ENCODE data around the gene AKIRIN2. TPM values are rescaled to one million over a fixed set of nuclear protein-coding genes. Genes with fewer than 3 reads are reported as not detected.

AKIRIN2 gene
- total RNA-seq, 1 experiment from 2014 or later: 68.9 TPM

DNA sequence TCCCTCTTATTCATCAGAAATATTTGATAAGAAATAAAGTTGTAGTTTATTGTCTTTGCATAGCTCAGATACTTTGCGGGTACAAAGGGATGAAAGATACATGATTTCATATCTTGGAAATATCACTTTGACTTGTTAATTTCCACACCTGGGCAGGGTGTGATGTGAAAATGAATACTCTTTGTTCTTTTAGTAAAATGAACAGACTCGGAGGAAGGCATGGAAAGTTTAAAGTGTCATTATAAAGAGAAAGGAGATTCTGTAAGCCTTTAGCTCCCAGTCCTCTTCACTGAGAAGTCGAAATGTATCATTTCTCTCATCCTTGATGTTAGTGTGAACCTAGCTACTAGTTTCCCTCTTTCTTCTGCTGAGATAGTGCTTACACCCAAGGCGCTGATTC is 36.7 kb upstream of the AKIRIN2 start:
- CTCF ChIA-PET: no interaction called here
- H3K4me3 ChIP-seq (ENCODE audit: low read depth, low read length, poor library complexity, severe bottlenecking): no peak overlapping the region
- H3K27me3 ChIP-seq (replicated peaks; ENCODE audit: insufficient read depth, low read depth, low read length, poor library complexity): no peaks in the 10 kb centered on the region
- no TSS peak for BruUV-seq (replicated peaks)
- no peak for TF ChIP-seq EZH2 (IDR thresholded peaks at IDR 0.05; ENCODE audit: borderline replicate concordance, low read depth, low read length, poor library complexity, severe bottlenecking)
- TF ChIP-seq, protein P1, sequence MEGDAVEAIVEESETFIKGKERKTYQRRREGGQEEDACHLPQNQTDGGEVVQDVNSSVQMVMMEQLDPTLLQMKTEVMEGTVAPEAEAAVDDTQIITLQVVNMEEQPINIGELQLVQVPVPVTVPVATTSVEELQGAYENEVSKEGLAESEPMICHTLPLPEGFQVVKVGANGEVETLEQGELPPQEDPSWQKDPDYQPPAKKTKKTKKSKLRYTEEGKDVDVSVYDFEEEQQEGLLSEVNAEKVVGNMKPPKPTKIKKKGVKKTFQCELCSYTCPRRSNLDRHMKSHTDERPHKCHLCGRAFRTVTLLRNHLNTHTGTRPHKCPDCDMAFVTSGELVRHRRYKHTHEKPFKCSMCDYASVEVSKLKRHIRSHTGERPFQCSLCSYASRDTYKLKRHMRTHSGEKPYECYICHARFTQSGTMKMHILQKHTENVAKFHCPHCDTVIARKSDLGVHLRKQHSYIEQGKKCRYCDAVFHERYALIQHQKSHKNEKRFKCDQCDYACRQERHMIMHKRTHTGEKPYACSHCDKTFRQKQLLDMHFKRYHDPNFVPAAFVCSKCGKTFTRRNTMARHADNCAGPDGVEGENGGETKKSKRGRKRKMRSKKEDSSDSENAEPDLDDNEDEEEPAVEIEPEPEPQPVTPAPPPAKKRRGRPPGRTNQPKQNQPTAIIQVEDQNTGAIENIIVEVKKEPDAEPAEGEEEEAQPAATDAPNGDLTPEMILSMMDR (conservative IDR thresholded peaks at IDR 0.05; ENCODE audit: low read depth, low read length): no peak
- H3K27ac ChIP-seq (ENCODE audit: low read depth, low read length, poor library complexity, severe bottlenecking): no peak overlapping the region
- DNase-seq (ENCODE audit: low spot score): no peak
- intact Hi-C loops (cut with micrococcal nuclease; ENCODE audit: unreplicated experiment): no loop called here
- H3K9me3 ChIP-seq (ENCODE audit: low read depth, low read length, poor library complexity, severe bottlenecking): no peaks in the 10 kb centered on the region
- H3K4me1 ChIP-seq (ENCODE audit: insufficient read depth, low read length, poor library complexity, severe bottlenecking): no peaks in the 10 kb centered on the region
- POLR2A ChIA-PET (ENCODE audit: low non-redundant PET): no interaction called here
- no peaks in the 10 kb centered on the region for H3K36me3 ChIP-seq (ENCODE audit: insufficient read depth, low read length, poor library complexity, severe bottlenecking)

DNA sequence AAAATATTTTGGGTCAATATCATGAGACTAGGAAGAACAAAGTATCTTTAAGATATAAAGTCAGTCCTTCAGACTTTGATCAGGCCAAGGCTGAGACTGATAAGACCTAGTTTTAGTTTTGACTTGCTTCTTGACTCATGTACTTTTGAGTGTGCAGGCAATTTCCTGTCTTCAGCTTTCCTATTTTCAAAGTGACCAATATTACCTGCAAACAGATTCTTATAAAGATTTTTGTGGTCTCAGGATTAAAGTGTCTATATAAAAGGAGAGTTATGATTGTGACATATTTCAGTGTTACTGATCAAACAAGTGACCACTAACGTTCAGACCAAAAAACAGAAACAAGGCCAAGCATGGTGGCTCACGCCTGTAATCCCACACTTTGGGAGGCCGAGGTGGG is 36.0 kb upstream of the AKIRIN2 start:
- CTCF ChIA-PET: no interaction called here
- POLR2A ChIA-PET (ENCODE audit: low non-redundant PET): no interaction called here
- intact Hi-C loops (cut with micrococcal nuclease; ENCODE audit: unreplicated experiment): no loop called here
- TF ChIP-seq, protein P1 (conservative IDR thresholded peaks at IDR 0.05; ENCODE audit: low read depth, low read length): no peak
- Histone ChIP-seq H3K4me3 (ENCODE audit: low read depth, low read length, poor library complexity, severe bottlenecking) (no peak overlapping the region), H3K27ac (ENCODE audit: low read depth, low read length, poor library complexity, severe bottlenecking) (no peak overlapping the region), H3K36me3 (ENCODE audit: insufficient read depth, low read length, poor library complexity, severe bottlenecking) (no peaks in the 10 kb centered on the region), H3K27me3 (replicated peaks; ENCODE audit: insufficient read depth, low read depth, low read length, poor library complexity) (no peaks in the 10 kb centered on the region), H3K4me1 (ENCODE audit: insufficient read depth, low read length, poor library complexity, severe bottlenecking) (no peaks in the 10 kb centered on the region), H3K9me3 (ENCODE audit: low read depth, low read length, poor library complexity, severe bottlenecking) (no peaks in the 10 kb centered on the region)
- no TSS peak for BruUV-seq (replicated peaks)
- no peak for DNase-seq (ENCODE audit: low spot score)

DNA sequence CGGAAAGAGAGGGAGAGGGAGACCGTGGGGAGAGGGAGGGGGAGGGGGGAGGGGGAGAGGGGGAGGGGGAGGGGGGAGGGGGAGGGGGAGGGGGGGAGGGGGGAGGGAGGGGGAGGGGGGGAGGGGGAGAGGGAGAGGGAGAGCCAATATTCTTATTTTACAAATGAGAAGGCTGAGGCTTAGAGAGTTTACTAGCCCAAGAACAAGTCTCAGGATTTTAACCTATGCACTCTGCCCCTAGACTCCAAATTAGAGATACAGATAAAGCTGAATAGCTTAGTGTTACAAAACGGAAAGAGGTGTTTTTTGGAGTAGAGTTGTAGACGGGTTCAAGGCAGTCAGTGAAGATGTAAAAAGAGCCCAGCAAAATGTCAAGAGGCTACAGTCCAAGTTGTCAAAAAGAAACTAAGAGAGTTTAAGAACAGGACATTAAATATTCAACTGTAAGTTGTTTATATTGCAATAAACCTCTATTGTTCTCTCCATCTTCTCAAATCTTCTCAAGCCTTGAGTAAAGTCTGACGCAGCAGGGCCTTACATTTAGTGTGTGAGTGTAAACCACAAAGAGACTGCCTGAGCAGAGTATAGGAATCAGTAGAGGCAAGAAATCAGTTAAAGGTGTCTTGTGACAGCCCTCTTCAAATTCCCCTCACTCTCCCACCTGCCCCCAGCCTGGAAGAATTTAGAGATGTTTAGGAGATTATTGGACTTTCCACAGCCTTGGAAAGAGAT is 34.9 kb upstream of the AKIRIN2 start:
- CTCF ChIA-PET: no interaction called here
- intact Hi-C loops (cut with micrococcal nuclease; ENCODE audit: unreplicated experiment): no loop called here
- Histone ChIP-seq H3K9me3 (ENCODE audit: low read depth, low read length, poor library complexity, severe bottlenecking) (no peaks in the 10 kb centered on the region), H3K4me1 (ENCODE audit: insufficient read depth, low read length, poor library complexity, severe bottlenecking) (peaks cover 5% of the 10 kb centered on the region), H3K36me3 (ENCODE audit: insufficient read depth, low read length, poor library complexity, severe bottlenecking) (no peaks in the 10 kb centered on the region), H3K27me3 (replicated peaks; ENCODE audit: insufficient read depth, low read depth, low read length, poor library complexity) (no peaks in the 10 kb centered on the region), H3K27ac (ENCODE audit: low read depth, low read length, poor library complexity, severe bottlenecking) (no peak overlapping the region), H3K4me3 (ENCODE audit: low read depth, low read length, poor library complexity, severe bottlenecking) (no peak overlapping the region)
- POLR2A ChIA-PET (ENCODE audit: low non-redundant PET): no interaction called here
- no TSS peak for BruUV-seq (replicated peaks)
- no peak for DNase-seq (ENCODE audit: low spot score)
- TF ChIP-seq EZH2 (IDR thresholded peaks at IDR 0.05; ENCODE audit: borderline replicate concordance, low read depth, low read length, poor library complexity, severe bottlenecking): no peak
- TF ChIP-seq, protein P1 (conservative IDR thresholded peaks at IDR 0.05; ENCODE audit: low read depth, low read length): no peak
